Fibroblast of villous mesenchyme (primary cell): Measurements from ENCODE around the gene ALPK3. TPM values are rescaled to one million over a fixed set of nuclear protein-coding genes. Genes with fewer than 3 reads are reported as not detected.

Experiments
- DNase-seq: peaks from one replicate; pipeline ENCODE4 v3.0.0-alpha.2; 2010; ENCODE audit warnings: low read depth
- H3K4me3 ChIP-seq: 2 replicates; pipeline ENCODE4 v1.5.1; 2011; ENCODE audit warnings: low read depth, mild to moderate bottlenecking, low read length
- CTCF ChIP-seq: IDR thresholded peaks from 2 replicates; pipeline ENCODE4 v1.5.1; 2012; ENCODE audit warnings: low read depth, mild to moderate bottlenecking, low read length; ENCODE audit not compliant: insufficient read depth
- total RNA-seq: library from RNA; depleted of rRNA; stranded (reverse); fragments of >200 nt; gene quantifications from 2 replicates; pipeline ENCODE4 v1.2.3, GENCODE V29; 2012

The ALPK3 gene
- total RNA-seq, 1 donor, result 0.86 TPM

- no peak for TF ChIP-seq CTCF
- DNase-seq, result no peak
- H3K4me3 ChIP-seq, result no peak overlapping the region
Measured at GRCh38 chr15:84904419-84904818, 87.3 kb downstream of the ALPK3 start.

GRCh38 chr15:84905016-84905916 is 88.1 kb downstream of the ALPK3 start:
- no peak for DNase-seq
- H3K4me3 ChIP-seq, result no peak overlapping the region
- no peak for TF ChIP-seq CTCF

GRCh38 chr15:84907731-84908130 is 90.6 kb downstream of the ALPK3 start:
- H3K4me3 ChIP-seq, result no peak overlapping the region
- TF ChIP-seq CTCF, result no peak
- no peak for DNase-seq

GRCh38 chr15:84908564-84908963 is 91.4 kb downstream of the ALPK3 start:
- TF ChIP-seq CTCF, result no peak
- H3K4me3 ChIP-seq, result no peak overlapping the region
- DNase-seq, result no peak

- no peak overlapping the region for H3K4me3 ChIP-seq
- no peak for TF ChIP-seq CTCF
- DNase-seq, result no peak
Measured at GRCh38 chr15:84909029-84909428, 91.9 kb downstream of the ALPK3 start.

DNA sequence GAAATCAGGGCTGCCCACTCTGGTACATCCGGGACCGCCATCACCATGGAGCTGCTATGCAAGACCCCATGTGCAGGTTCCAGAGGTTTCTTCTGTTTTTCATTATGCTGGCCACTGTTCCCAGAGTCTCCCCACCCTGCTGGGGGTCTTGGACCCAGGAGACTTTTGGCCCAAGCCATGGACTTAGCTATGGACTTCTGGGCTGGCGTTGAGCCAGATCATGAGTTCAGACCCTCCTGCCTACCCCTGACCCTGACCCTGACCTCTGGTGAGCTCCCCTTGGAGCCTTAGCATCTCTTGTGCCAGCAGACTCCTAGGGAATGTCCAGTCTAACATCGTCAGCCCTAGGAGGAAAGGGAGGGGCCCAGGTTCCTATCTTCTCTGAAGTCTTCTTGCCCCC is 92.6 kb downstream of the ALPK3 start:
- TF ChIP-seq CTCF, result no peak
- no peak for DNase-seq
- no peak overlapping the region for H3K4me3 ChIP-seq
